Bronchial epithelial cell (primary cell): ENCODE data around the gene RABEPK. TPM values are rescaled to one million over a fixed set of nuclear protein-coding genes. Genes with fewer than 3 reads are reported as not detected.
"Not testable (repeated sequence)": the region's sequence is repeated elsewhere in the genome, so short reads cannot be mapped to it uniquely, and the experiment has no call there.

Source experiments
- DNase-seq: peaks from one replicate; pipeline ENCODE4 v3.0.0-alpha.2; 2010; ENCODE audit warnings: low read depth
- FAIRE-seq: peaks from 2 replicates; lab custom pipeline; 2011; peaks lifted over from hg19 to GRCh38; lab: Jason Lieb, UNC
- H3K27me3 ChIP-seq: 2 replicates; pipeline ENCODE4 v1.5.1; 2011; ENCODE audit warnings: low read length; ENCODE audit not compliant: control insufficient read depth, insufficient read depth
- H3K36me3 ChIP-seq: 2 replicates; pipeline ENCODE4 v1.5.1; 2011; ENCODE audit warnings: low read length; ENCODE audit not compliant: control insufficient read depth, insufficient read depth
- H3K4me3 ChIP-seq: 2 replicates; pipeline ENCODE4 v1.5.1; 2011; ENCODE audit warnings: mild to moderate bottlenecking, low read depth, low read length, control low read depth
- total RNA-seq: library from RNA; depleted of rRNA; stranded (reverse); fragments of >200 nt; gene quantifications from 2 replicates; pipeline ENCODE4 v1.2.1, GENCODE V29; 2014
- TF ChIP-seq, protein P1 (sequence below): IDR thresholded peaks from 2 replicates; pipeline ENCODE4 v1.5.1; 2011; ENCODE audit warnings: mild to moderate bottlenecking, moderate library complexity, low read length, control low read depth, inconsistent platforms; ENCODE audit not compliant: insufficient read depth, severe bottlenecking

The RABEPK gene
- total RNA-seq, 1 donor from 2014 or later: 41.3 TPM

DNA sequence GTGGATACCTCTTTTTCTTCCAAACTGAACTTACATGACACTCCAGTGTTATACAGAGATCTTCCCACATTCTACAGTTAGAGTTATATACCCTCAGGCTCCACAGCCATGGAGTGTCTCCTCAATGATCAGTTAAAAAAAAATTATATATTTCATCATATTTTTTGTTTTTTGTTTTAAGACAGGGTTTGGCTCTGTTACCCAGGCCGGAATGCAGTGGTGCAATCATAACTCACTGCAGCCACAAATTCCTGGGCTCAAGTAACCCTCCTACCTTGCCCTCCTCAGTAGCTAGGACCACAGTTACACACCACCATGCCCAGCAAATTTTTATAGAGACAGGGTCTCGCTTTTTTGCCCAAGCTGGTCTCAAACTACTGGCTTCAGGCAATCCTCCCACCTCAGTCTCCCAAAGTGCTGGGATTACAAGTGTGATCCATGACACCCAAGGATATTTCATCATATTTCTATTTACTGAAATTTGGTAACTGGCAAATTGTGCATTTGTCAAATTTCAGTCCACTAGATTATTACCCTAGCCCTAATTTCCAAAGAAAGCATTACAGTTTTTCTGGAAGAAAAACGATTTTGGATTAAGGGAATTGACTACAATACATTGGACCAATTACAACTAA is 38.9 kb upstream of the RABEPK start:
- TF ChIP-seq, protein P1, sequence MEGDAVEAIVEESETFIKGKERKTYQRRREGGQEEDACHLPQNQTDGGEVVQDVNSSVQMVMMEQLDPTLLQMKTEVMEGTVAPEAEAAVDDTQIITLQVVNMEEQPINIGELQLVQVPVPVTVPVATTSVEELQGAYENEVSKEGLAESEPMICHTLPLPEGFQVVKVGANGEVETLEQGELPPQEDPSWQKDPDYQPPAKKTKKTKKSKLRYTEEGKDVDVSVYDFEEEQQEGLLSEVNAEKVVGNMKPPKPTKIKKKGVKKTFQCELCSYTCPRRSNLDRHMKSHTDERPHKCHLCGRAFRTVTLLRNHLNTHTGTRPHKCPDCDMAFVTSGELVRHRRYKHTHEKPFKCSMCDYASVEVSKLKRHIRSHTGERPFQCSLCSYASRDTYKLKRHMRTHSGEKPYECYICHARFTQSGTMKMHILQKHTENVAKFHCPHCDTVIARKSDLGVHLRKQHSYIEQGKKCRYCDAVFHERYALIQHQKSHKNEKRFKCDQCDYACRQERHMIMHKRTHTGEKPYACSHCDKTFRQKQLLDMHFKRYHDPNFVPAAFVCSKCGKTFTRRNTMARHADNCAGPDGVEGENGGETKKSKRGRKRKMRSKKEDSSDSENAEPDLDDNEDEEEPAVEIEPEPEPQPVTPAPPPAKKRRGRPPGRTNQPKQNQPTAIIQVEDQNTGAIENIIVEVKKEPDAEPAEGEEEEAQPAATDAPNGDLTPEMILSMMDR: no peak
- H3K36me3 ChIP-seq: no peaks in the 10 kb centered on the region
- DNase-seq (no peak), FAIRE-seq (no peak)
- H3K4me3 ChIP-seq: no peak overlapping the region
- no peaks in the 10 kb centered on the region for H3K27me3 ChIP-seq

DNA sequence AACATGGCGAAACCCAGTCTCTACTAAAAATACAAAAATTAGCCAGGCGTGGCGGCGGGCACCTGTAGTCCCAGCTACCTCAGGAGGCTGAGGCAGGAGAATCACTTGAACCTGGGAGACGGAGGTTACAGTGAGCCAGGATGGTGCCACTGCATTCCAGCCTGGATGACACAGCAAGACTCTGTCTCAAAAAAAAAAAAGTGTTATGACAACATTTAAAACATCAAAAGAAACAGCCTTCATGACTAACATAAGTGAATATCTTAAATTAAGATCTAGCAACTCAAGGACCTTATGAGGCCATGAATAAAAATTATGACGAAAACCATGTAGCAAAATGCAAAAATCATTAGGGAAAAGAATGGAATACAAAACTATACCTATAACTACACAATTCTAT is 37.5 kb upstream of the RABEPK start:
- H3K27me3 ChIP-seq, FAIRE-seq, DNase-seq, H3K36me3 ChIP-seq, H3K4me3 ChIP-seq: not testable (repeated sequence)

DNA sequence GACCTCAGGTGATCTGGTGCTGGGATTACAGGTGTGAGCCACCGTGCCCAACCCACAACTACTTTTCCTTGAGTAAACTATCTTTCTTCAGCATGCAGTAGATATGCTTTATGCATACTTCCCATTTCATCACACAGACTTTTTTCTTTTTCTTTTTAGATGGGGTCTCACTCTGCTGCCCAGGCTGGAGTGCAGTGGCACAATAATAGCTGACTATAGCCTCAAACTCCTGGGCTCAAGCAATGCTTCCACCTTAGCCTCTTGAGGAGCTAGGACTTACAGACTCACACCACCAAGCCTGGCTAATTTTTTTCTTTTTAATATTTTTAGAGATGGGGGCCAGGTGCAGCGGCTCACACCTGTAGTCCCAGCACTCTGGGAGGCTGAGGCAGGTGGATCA is 33.6 kb upstream of the RABEPK start:
- no peak for DNase-seq
- TF ChIP-seq, protein P1: no peak
- FAIRE-seq: no peak
- no peaks in the 10 kb centered on the region for H3K27me3 ChIP-seq
- no peaks in the 10 kb centered on the region for H3K36me3 ChIP-seq
- H3K4me3 ChIP-seq: no peak overlapping the region

- H3K27me3 ChIP-seq: no peaks in the 10 kb centered on the region
- DNase-seq (no peak), FAIRE-seq (no peak)
- TF ChIP-seq, protein P1: no peak
- no peaks in the 10 kb centered on the region for H3K36me3 ChIP-seq
- H3K4me3 ChIP-seq: no peak overlapping the region
Observed at GRCh38 chr9:125169895-125170294, 30.4 kb upstream of the RABEPK start.

- Histone ChIP-seq H3K27me3 (no peaks in the 10 kb centered on the region), H3K4me3 (no peak overlapping the region), H3K36me3 (no peaks in the 10 kb centered on the region)
- TF ChIP-seq, protein P1: no peak
- FAIRE-seq: no peak
- DNase-seq: no peak
Observed at GRCh38 chr9:125172031-125172755, 28.1 kb upstream of the RABEPK start.

DNA sequence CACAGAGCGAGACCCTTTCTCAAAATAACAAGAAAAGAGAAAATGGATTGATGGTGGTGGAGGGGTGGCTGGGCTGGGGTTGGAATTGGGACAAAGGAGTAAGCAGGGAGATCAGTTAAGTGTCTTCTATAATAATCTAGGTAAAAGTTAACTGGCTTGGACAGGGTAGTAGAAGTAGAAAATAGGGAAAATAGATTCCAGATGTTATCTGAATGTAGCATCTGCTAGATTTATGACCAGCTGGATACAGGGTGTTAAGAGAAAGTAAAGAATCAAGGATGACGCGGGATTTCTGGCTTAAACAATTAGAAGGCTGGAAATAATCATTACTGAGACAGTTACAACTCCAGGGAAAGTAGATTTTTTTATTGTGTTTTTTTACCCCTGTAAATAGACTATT is 23.7 kb upstream of the RABEPK start:
- Histone ChIP-seq H3K4me3 (no peak overlapping the region), H3K36me3 (no peaks in the 10 kb centered on the region), H3K27me3 (no peaks in the 10 kb centered on the region)
- no peak for FAIRE-seq
- TF ChIP-seq, protein P1: no peak
- DNase-seq: no peak
